HEK293T (cell line): ENCODE measurements around the gene TMEM184A.

ENCODE experiments used
- ARNT ChIP-seq: fragments of 450-650 bp; IDR thresholded peaks from 2 replicates; pipeline ENCODE4 v1.6.1; 2017; ENCODE audit warnings: mild to moderate bottlenecking
- BHLHE40 ChIP-seq: fragments of 450-650 bp; IDR thresholded peaks from 2 replicates; pipeline ENCODE4 v1.6.1; 2016; ENCODE audit warnings: mild to moderate bottlenecking, moderate library complexity, borderline replicate concordance
- ELF4 ChIP-seq: fragments of 450-650 bp; IDR thresholded peaks from 2 replicates; pipeline ENCODE4 v1.6.1; 2017; ENCODE audit warnings: antibody characterized with exemption
- FOXA1 ChIP-seq: fragments of 450-650 bp; IDR thresholded peaks from 2 replicates; pipeline ENCODE4 v1.6.1; 2016; ENCODE audit warnings: mild to moderate bottlenecking
- FOXK2 ChIP-seq: fragments of 450-650 bp; IDR thresholded peaks from 2 replicates; pipeline ENCODE4 v1.6.1; 2016; ENCODE audit warnings: mild to moderate bottlenecking
- FOXM1 ChIP-seq: fragments of 450-650 bp; IDR thresholded peaks from 2 replicates; pipeline ENCODE4 v1.6.1; 2017; ENCODE audit warnings: mild to moderate bottlenecking, borderline replicate concordance
- LEF1 ChIP-seq: fragments of 450-650 bp; IDR thresholded peaks from 2 replicates; pipeline ENCODE4 v1.6.1; 2017; ENCODE audit warnings: mild to moderate bottlenecking, borderline replicate concordance
- NFRKB ChIP-seq: fragments of 450-650 bp; IDR thresholded peaks from 2 replicates; pipeline ENCODE4 v1.6.1; 2016; ENCODE audit warnings: mild to moderate bottlenecking, moderate library complexity
- SUZ12 ChIP-seq: fragments of 450-650 bp; IDR thresholded peaks from 2 replicates; pipeline ENCODE4 v1.6.1; 2016; ENCODE audit warnings: mild to moderate bottlenecking
- TARDBP ChIP-seq: fragments of 450-650 bp; IDR thresholded peaks from 2 replicates; pipeline ENCODE4 v1.6.1; 2016
- ZNF384 ChIP-seq: fragments of 450-650 bp; IDR thresholded peaks from 2 replicates; pipeline ENCODE4 v1.6.1; 2016

GRCh38 chr7:1599640-1600395 is 43.8 kb upstream of the TMEM184A start:
- TF ChIP-seq SUZ12 (no peak), LEF1 (no peak), TARDBP (no peak), FOXA1 (no peak), NFRKB (no peak), BHLHE40 (no peak), ARNT (no peak), ZNF384 (no peak), FOXM1 (no peak), ELF4 (no peak), FOXK2 (no peak)
